ENCODE data around the gene HELB.
"Not testable (repeated sequence)": the region's sequence is repeated elsewhere in the genome, so short reads cannot be mapped to it uniquely, and the experiment has no call there.

HELB gene

GRCh38 chr12:66297080-66297479 lies 5.2 kb upstream of the HELB start:
- DNase-seq (ENCODE audit: extremely low spot score, insufficient read length, low read depth) (no peak), FAIRE-seq (no peak)

GRCh38 chr12:66297923-66298322 lies 4.4 kb upstream of the HELB start:
- DNase-seq (ENCODE audit: extremely low spot score, insufficient read length, low read depth) (no peak), FAIRE-seq (no peak)

GRCh38 chr12:66302827-66303169 lies 505 bp downstream of the HELB start:
- FAIRE-seq (no peak), DNase-seq (ENCODE audit: extremely low spot score, insufficient read length, low read depth) (no peak)

DNA sequence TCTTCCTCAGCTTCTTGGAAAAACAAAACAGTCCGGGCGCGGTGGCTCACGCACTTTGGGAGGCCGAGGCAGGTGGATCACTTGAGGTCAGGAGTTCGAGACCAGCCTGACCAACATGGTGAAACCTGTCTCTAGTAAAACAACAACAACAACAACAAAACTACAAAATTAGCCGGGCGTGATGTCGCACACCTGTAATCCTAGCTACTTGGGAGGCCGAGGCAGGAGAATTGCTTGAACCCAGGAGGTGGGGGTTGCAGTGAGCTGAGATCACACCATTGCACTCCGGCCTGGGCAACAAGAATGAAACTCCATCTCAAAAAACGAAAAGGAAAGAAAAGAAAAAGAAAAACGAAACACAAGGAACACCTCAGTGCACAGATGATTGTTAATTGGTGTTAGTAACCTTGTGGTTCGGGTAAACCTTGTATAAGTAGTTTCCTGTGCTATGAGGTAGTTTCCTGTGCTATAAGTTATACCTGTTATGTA lies 1.1 kb downstream of the HELB start:
- DNase-seq (ENCODE audit: extremely low spot score, insufficient read length, low read depth), result not testable (repeated sequence)
- FAIRE-seq, result peak; percentile 81

GRCh38 chr12:66304296-66304900 lies 2.1 kb downstream of the HELB start:
- no peak for FAIRE-seq
- DNase-seq (ENCODE audit: extremely low spot score, insufficient read length, low read depth), result no peak

DNA sequence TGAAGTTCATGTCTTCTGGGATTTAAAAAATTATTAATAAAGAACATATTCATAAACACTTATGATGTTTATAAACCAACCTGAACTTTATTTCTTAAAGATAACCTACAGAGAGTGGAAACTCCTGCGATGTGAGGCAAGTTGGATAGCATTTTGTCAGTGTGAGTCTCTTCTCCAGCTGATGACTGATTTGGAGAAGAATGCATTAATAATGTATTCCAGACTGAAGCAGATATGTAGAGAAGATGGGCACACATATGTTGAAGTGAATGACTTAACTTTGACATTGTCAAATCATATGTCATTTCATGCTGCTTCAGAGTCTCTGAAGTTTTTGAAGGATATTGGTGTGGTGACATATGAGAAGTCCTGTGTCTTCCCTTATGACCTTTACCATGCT lies 7.3 kb downstream of the HELB start:
- no peak for DNase-seq (ENCODE audit: extremely low spot score, insufficient read length, low read depth)
- no peak for FAIRE-seq

DNA sequence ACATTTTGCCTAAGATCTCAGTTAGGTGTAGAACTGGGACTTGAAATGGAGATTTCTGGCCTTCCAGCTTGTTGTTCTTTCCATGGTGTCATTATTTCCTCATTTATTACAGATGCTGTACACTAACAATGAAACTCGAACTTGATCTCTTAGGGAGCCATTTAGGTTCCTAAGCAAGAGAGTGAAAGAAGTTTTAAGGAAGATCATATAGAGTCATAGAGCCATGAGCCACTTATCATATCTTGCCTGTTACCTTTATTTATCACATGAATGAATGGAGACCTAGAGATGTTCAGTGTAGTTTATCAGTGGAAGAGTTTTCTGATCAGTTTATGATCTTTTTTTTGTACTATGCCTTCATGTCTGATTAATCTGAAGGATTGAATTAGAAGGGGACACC lies 9.9 kb downstream of the HELB start:
- FAIRE-seq (no peak), DNase-seq (ENCODE audit: extremely low spot score, insufficient read length, low read depth) (no peak)

DNA sequence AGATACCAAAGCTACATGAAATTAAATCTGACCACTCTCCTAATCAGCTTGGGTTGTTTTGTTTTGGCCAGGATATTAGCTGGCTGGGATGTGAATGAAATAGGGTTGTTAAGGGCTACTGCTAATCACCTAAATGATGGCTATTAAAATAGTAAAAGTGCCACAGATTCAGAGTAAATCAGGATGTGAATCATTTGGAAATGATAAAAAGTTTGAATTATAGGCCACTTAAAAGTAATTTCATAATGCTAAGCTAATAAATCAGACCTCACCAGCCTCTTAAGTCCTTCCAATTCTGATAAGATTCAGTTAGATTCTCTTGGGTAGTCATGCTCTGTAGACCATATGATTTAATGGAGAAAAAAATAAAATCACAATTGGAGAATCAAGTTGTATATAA lies 12.0 kb downstream of the HELB start:
- FAIRE-seq (no peak), DNase-seq (ENCODE audit: extremely low spot score, insufficient read length, low read depth) (no peak)

DNA sequence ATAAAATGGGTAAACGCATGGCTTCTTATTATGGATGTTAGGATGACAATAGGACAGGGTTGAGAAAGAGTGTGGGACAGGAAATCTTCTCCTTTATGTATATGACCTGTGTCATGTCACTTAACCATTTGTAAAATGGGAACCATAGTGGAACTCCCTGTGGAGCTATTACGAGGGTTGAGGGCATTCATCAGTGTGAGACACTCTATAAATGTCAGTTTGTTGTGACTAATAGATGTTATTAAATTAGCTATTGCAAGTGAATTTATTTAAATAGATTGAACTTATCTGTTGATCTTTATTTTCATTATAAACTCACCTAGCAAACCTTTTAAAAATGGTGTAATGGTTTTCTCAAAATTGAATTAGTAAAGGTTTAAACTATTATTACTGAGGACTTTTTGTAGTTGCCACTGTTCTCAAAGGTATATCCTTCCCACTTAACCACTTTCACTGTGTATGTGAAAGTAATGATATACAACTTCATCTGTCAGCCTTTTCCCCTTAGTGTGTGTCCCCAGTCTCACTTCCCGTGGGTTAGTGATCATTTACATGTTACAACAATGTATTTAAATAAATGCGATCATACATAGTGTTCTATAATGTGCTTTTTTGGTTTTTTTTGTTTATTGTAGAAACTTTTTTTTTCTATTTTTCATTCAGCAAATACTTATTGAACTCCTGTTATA lies 17.1 kb downstream of the HELB start:
- DNase-seq (ENCODE audit: extremely low spot score, insufficient read length, low read depth), result no peak
- FAIRE-seq, result no peak

DNA sequence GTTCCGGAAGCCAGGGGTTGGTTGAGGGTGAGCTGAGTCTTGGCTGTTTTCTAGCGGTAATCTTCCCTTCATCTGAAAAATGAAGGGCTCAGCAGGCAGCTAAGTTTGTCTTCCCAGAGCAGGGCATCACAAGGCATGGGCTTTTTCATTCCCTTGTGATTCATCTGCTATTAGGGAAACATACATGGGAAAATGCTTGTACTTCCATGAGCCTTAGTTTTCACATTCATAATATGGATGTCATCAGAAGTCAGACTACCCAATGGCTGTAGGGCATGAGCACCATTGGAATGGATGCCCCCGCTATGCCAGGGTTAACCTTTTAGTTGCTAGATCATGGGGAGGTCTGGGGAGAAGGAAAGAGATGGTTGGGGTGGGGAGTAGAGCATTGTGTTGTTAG lies 18.7 kb downstream of the HELB start:
- FAIRE-seq, result no peak

DNA sequence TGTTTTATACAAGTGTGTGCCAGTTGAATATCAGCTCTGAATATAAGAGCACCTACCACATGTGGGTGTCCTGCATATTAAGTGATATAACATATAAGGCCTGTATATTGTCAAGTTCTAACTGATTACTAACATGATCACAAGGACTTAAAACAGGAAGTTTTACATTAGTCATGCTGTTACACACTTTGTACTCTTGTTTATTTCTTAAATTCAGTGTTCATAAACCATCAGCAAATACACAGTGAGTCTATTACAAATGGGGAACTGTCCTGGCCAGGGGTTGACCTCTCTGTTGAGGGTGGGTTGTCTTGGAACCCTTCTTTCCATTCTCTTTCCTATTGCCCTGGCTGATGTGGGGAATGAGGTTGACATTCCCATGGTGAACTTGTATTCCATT lies 19.1 kb downstream of the HELB start:
- no peak for FAIRE-seq
- DNase-seq (ENCODE audit: extremely low spot score, insufficient read length, low read depth), result no peak

More for the DNA sequence above, 18.7 kb downstream of the HELB start:
- DNase-seq (ENCODE audit: extremely low spot score, insufficient read length, low read depth), result no peak

- FAIRE-seq (no peak), DNase-seq (ENCODE audit: extremely low spot score, insufficient read length, low read depth) (no peak)
Measured at GRCh38 chr12:66323017-66323416, 20.7 kb downstream of the HELB start.

DNA sequence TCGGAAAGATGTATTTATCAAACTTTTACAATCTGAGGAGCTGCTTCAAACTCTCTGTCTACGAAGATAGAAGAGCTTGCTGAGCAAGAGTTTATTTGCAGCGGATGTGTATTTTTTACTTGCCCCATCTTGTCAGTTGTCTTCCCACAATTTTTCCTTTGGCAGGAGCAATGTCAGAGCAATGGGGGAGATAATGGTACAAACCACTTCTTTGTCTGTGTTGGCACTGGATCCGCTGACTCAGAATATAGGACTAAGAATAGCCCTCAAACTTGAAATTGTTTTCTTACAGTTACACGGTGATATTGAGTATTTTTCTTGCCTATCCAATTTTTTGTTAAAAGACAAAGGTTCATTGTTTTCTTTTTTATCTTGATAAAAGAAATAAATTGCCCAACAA lies 27.6 kb downstream of the HELB start:
- no peak for DNase-seq (ENCODE audit: extremely low spot score, insufficient read length, low read depth)
- FAIRE-seq, result no peak

- DNase-seq (ENCODE audit: extremely low spot score, insufficient read length, low read depth), result no peak
- FAIRE-seq, result no peak
Measured at GRCh38 chr12:66331016-66331415, 28.7 kb downstream of the HELB start.

DNA sequence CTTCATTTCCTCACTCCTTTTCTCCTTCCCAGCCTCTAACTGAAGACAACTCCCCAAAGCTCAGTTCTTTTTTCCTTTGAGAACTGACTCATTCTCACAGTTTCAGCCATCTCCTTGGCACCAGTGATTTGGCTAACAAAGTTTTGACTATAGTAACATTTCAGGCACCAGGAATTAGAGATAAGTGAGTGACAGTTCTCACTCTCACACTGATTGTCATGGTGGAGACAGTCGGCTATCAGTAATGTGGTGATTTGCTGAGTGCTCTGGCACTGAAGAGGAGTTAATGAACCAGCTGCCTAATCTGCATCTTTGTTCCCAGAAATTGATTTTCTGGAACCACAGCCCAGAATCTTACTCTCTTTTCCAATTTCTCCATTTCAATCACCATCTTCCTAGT lies 29.5 kb downstream of the HELB start:
- no peak for FAIRE-seq

DNA sequence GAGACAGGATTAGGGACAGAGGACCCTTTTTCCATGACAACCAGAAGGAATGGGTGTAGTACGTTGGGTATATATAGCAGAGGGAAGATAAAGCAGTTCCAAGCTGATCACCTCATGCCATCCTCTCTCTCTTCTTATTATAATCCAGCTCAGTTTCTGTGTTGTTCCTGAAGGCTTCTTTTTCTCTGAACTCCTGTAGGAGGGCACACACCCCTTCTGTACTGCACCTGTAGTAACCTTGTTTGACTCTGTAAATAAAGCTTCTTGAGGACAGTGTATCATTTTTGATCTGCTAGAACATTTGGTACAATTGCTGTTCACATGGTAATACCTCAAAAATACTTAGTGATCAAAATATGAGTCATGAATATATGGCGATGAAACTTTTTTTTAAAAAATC lies 33.5 kb downstream of the HELB start:
- FAIRE-seq (no peak), DNase-seq (ENCODE audit: extremely low spot score, insufficient read length, low read depth) (no peak)

More for the DNA sequence above, 29.5 kb downstream of the HELB start:
- DNase-seq (ENCODE audit: extremely low spot score, insufficient read length, low read depth), result no peak

GRCh38 chr12:66337381-66338010 lies 35.2 kb downstream of the HELB start:
- FAIRE-seq, result no peak

DNA sequence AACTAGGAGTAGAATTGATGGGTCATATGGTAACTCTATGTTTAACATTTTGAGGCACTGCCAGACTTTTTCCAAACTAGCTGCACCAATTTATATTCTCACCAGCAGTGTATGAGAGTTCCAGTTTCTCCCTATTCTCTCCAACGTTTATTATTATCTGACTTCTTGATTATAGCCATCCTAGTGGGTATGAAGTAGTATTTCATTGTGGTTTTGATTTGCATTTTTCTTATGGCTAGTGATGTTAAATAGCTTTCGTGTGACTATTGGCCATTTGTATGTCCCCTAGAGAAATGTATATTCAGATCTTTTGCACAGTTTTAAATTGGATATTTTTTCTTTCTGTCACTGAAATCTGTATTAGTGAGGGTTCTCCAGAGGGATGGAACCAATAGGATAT lies 37.8 kb downstream of the HELB start:
- FAIRE-seq (no peak), DNase-seq (ENCODE audit: extremely low spot score, insufficient read length, low read depth) (no peak)

More at GRCh38 chr12:66337381-66338010, 35.2 kb downstream of the HELB start:
- no peak for DNase-seq (ENCODE audit: extremely low spot score, insufficient read length, low read depth)

GRCh38 chr12:66341126-66341525 lies 38.8 kb downstream of the HELB start:
- FAIRE-seq (no peak), DNase-seq (ENCODE audit: extremely low spot score, insufficient read length, low read depth) (no peak)

- FAIRE-seq, result no peak
- no peak for DNase-seq (ENCODE audit: extremely low spot score, insufficient read length, low read depth)
Measured at GRCh38 chr12:66345212-66345611, 42.9 kb downstream of the HELB start.

DNA sequence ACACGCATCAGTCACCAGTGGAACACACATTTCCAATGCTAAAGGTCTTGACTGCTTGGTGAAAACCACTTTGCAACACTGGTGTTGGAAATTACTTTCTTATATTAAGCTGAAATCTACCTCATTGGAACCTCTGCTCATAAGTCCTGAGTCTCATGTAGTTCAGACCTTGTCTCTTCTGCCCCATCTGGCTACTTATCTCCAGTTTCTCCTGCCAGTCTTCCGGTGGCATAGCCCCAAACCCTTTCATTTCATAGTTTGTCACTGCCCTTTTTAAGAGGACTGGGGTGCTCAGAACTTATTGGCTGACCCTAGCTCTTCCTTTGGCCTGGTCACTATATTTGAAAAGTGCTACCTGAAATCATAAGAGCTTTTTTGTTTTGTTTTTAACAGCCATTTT lies 43.7 kb downstream of the HELB start:
- FAIRE-seq, result no peak
- no peak for DNase-seq (ENCODE audit: extremely low spot score, insufficient read length, low read depth)
